HEK293 (cell line): ENCODE results near the gene KLK7.

Experiments
- CTCF ChIP-seq: fragments of 450-650 bp; formaldehyde crosslinking; IDR thresholded peaks from 2 replicates; pipeline ENCODE4 v1.5.1; 2016; ENCODE audit warnings: missing biosample characterization, missing genetic modification characterization
- EGR2 ChIP-seq: fragments of 450-650 bp; formaldehyde crosslinking; IDR thresholded peaks from 2 replicates; pipeline ENCODE4 v1.5.1; 2016; ENCODE audit warnings: low read depth, missing biosample characterization, missing genetic modification characterization
- GLI4 ChIP-seq: fragments of 450-650 bp; formaldehyde crosslinking; IDR thresholded peaks from 2 replicates; pipeline ENCODE4 v1.5.1; 2016; ENCODE audit warnings: missing biosample characterization, missing genetic modification characterization
- GLIS1 ChIP-seq: fragments of 450-650 bp; formaldehyde crosslinking; IDR thresholded peaks from 2 replicates; pipeline ENCODE4 v1.5.1; 2016; ENCODE audit warnings: missing biosample characterization, missing genetic modification characterization
- IKZF3 ChIP-seq: fragments of 450-650 bp; IDR thresholded peaks from 2 replicates; pipeline ENCODE4 v1.5.0; 2018; ENCODE audit warnings: missing biosample characterization, mild to moderate bottlenecking, missing genetic modification characterization, moderate library complexity
- KLF1 ChIP-seq: fragments of 450-650 bp; formaldehyde crosslinking; IDR thresholded peaks from 2 replicates; pipeline ENCODE4 v1.5.1; 2016; ENCODE audit warnings: missing biosample characterization, missing genetic modification characterization
- KLF16 ChIP-seq: fragments of 450-650 bp; formaldehyde crosslinking; IDR thresholded peaks from 2 replicates; pipeline ENCODE4 v1.5.1; 2017; ENCODE audit warnings: missing biosample characterization, missing genetic modification characterization
- KLF7 ChIP-seq: fragments of 450-650 bp; formaldehyde crosslinking; IDR thresholded peaks from 2 replicates; pipeline ENCODE4 v1.5.1; 2016; ENCODE audit warnings: missing biosample characterization, missing genetic modification characterization, borderline replicate concordance
- KLF8 ChIP-seq: fragments of 450-650 bp; formaldehyde crosslinking; IDR thresholded peaks from 2 replicates; pipeline ENCODE4 v1.5.1; 2016; ENCODE audit warnings: missing biosample characterization, missing genetic modification characterization
- SCRT1 ChIP-seq: fragments of 450-650 bp; formaldehyde crosslinking; IDR thresholded peaks from 2 replicates; pipeline ENCODE4 v1.5.1; 2016; ENCODE audit warnings: missing biosample characterization, missing genetic modification characterization, borderline replicate concordance
- SP2 ChIP-seq: fragments of 450-650 bp; formaldehyde crosslinking; IDR thresholded peaks from 2 replicates; pipeline ENCODE4 v1.5.1; 2016; ENCODE audit warnings: missing biosample characterization, missing genetic modification characterization
- SP7 ChIP-seq: fragments of 450-650 bp; formaldehyde crosslinking; IDR thresholded peaks from 2 replicates; pipeline ENCODE4 v1.5.1; 2016; ENCODE audit warnings: missing biosample characterization, missing genetic modification characterization
- TRIM28 ChIP-seq: IDR thresholded peaks from 2 replicates; pipeline ENCODE4 v1.6.1; 2011; ENCODE audit warnings: low read length, control low read depth, borderline replicate concordance
- ZBTB48 ChIP-seq: fragments of 450-650 bp; formaldehyde crosslinking; IDR thresholded peaks from 2 replicates; pipeline ENCODE4 v1.5.1; 2016; ENCODE audit warnings: missing biosample characterization, missing genetic modification characterization
- ZFHX2 ChIP-seq: fragments of 450-650 bp; formaldehyde crosslinking; conservative IDR thresholded peaks from 2 replicates; pipeline ENCODE4 v1.5.1; 2016; ENCODE audit warnings: missing biosample characterization, missing genetic modification characterization
- ZIC2 ChIP-seq: fragments of 450-650 bp; formaldehyde crosslinking; IDR thresholded peaks from 2 replicates; pipeline ENCODE4 v1.5.1; 2016; ENCODE audit warnings: missing biosample characterization, missing genetic modification characterization
- ZNF114 ChIP-seq: fragments of 450-650 bp; formaldehyde crosslinking; IDR thresholded peaks from 2 replicates; pipeline ENCODE4 v1.5.0; 2017; ENCODE audit warnings: missing biosample characterization, missing genetic modification characterization
- ZNF23 ChIP-seq: fragments of 450-650 bp; formaldehyde crosslinking; IDR thresholded peaks from 2 replicates; pipeline ENCODE4 v1.5.1; 2016; ENCODE audit warnings: missing biosample characterization, missing genetic modification characterization, borderline replicate concordance
- ZNF362 ChIP-seq: fragments of 450-650 bp; formaldehyde crosslinking; IDR thresholded peaks from 2 replicates; pipeline ENCODE4 v1.5.1; 2016; ENCODE audit warnings: missing biosample characterization, missing genetic modification characterization
- ZNF391 ChIP-seq: fragments of 450-650 bp; formaldehyde crosslinking; IDR thresholded peaks from 2 replicates; pipeline ENCODE4 v1.5.1; 2016; ENCODE audit warnings: low read depth, missing biosample characterization, missing genetic modification characterization, borderline replicate concordance
- ZNF423 ChIP-seq: fragments of 450-650 bp; formaldehyde crosslinking; IDR thresholded peaks from 2 replicates; pipeline ENCODE4 v1.5.1; 2016; ENCODE audit warnings: missing biosample characterization, missing genetic modification characterization
- ZNF488 ChIP-seq: fragments of 450-650 bp; formaldehyde crosslinking; IDR thresholded peaks from 2 replicates; pipeline ENCODE4 v1.5.1; 2016; ENCODE audit warnings: missing biosample characterization, missing genetic modification characterization
- ZNF580 ChIP-seq: fragments of 450-650 bp; formaldehyde crosslinking; IDR thresholded peaks from 2 replicates; pipeline ENCODE4 v1.5.1; 2016; ENCODE audit warnings: missing biosample characterization, missing genetic modification characterization
- ZNF596 ChIP-seq: fragments of 450-650 bp; IDR thresholded peaks from 2 replicates; pipeline ENCODE4 v1.5.0; 2018; ENCODE audit warnings: missing biosample characterization, mild to moderate bottlenecking, missing genetic modification characterization, moderate library complexity
- ZNF692 ChIP-seq: fragments of 450-650 bp; formaldehyde crosslinking; IDR thresholded peaks from 2 replicates; pipeline ENCODE4 v1.5.1; 2016; ENCODE audit warnings: missing biosample characterization, missing genetic modification characterization
- ZNF701 ChIP-seq: fragments of 450-650 bp; formaldehyde crosslinking; IDR thresholded peaks from 2 replicates; pipeline ENCODE4 v1.5.1; 2016; ENCODE audit warnings: missing biosample characterization, missing genetic modification characterization
- ZNF76 ChIP-seq: fragments of 450-650 bp; formaldehyde crosslinking; IDR thresholded peaks from 2 replicates; pipeline ENCODE4; 2016; ENCODE audit warnings: low read depth, missing biosample characterization, missing genetic modification characterization, borderline replicate concordance
- ZNF777 ChIP-seq: fragments of 450-650 bp; formaldehyde crosslinking; IDR thresholded peaks from 2 replicates; pipeline ENCODE4 v1.5.1; 2017; ENCODE audit warnings: missing biosample characterization, missing genetic modification characterization, borderline replicate concordance
- ZNF785 ChIP-seq: fragments of 450-650 bp; formaldehyde crosslinking; IDR thresholded peaks from 2 replicates; pipeline ENCODE4 v1.5.1; 2016; ENCODE audit warnings: missing biosample characterization, missing genetic modification characterization
- ZNF843 ChIP-seq: fragments of 450-650 bp; formaldehyde crosslinking; IDR thresholded peaks from 2 replicates; pipeline ENCODE4 v1.5.1; 2016; ENCODE audit warnings: missing biosample characterization, missing genetic modification characterization
- ZSCAN30 ChIP-seq: fragments of 450-650 bp; IDR thresholded peaks from 2 replicates; pipeline ENCODE4 v1.5.1; 2018; ENCODE audit warnings: missing biosample characterization, mild to moderate bottlenecking, missing genetic modification characterization, moderate library complexity
- ZXDB ChIP-seq: fragments of 450-650 bp; formaldehyde crosslinking; IDR thresholded peaks from 2 replicates; pipeline ENCODE4 v1.5.1; 2016; ENCODE audit warnings: missing biosample characterization, missing genetic modification characterization

KLK7 gene

GRCh38 chr19:51016798-51017683, 33.3 kb upstream of the KLK7 start (continued):
- TF ChIP-seq ZIC2 (tag by site-specific recombination): peak; percentile 81
- peak; percentile 96 for TF ChIP-seq ZNF777 (tag by site-specific recombination)
- 0 out of 2 replicates have a peak, but pooled peaks have one; percentile 14 for TF ChIP-seq ZNF596 (tag by site-specific recombination)
- TF ChIP-seq KLF8: peak; percentile 56; the same call in 1 of the 2 replicates
- peak; percentile 73 for TF ChIP-seq SP2 (tag by site-specific recombination)
- peak; percentile 71 for TF ChIP-seq IKZF3 (tag by site-specific recombination)
- 0 out of 2 replicates have a peak, but pooled peaks have one; percentile 29 for TF ChIP-seq KLF16 (tag by site-specific recombination)
- peak; percentile 94 for TF ChIP-seq ZFHX2 (tag by site-specific recombination)
- TF ChIP-seq ZNF692 (tag by site-specific recombination): peak; percentile 58
- TF ChIP-seq SCRT1 (tag by site-specific recombination): no peak
- TF ChIP-seq ZNF580 (tag by site-specific recombination): peak; percentile 30; the same call in 1 of the 2 replicates
- 0 out of 2 replicates have a peak, but pooled peaks have one; percentile 56 for TF ChIP-seq SP7 (tag by site-specific recombination)
- no peak for TF ChIP-seq TRIM28
- TF ChIP-seq ZNF701: no peak
- peak; percentile 96 for TF ChIP-seq CTCF
- TF ChIP-seq KLF7: peak; percentile 45; the same call in 1 of the 2 replicates
- TF ChIP-seq ZXDB (tag by site-specific recombination): no peak
- no peak for TF ChIP-seq ZNF488 (tag by site-specific recombination)
- TF ChIP-seq KLF1: peak; percentile 80
- TF ChIP-seq GLI4 (tag by site-specific recombination): 0 out of 2 replicates have a peak, but pooled peaks have one; percentile 39
- peak; percentile 89 for TF ChIP-seq ZBTB48 (tag by site-specific recombination)
- TF ChIP-seq ZNF76 (tag by site-specific recombination): peak; percentile 94
- 0 out of 2 replicates have a peak, but pooled peaks have one; percentile 22 for TF ChIP-seq ZNF843 (tag by site-specific recombination)
- TF ChIP-seq EGR2 (tag by site-specific recombination): peak; percentile 90
- TF ChIP-seq ZNF785: peak; percentile 85; the same call in 1 of the 2 replicates
- 0 out of 2 replicates have a peak, but pooled peaks have one; percentile 32 for TF ChIP-seq ZNF391 (tag by site-specific recombination)
- TF ChIP-seq ZNF114 (tag by site-specific recombination): no peak
- peak; percentile 98 for TF ChIP-seq GLIS1 (tag by site-specific recombination)
- peak; percentile 91 for TF ChIP-seq ZNF423 (tag by site-specific recombination)
- TF ChIP-seq ZNF23: no peak
- no peak; the same call in 1 of the 2 replicates for TF ChIP-seq ZNF362 (tag by site-specific recombination)
- TF ChIP-seq ZSCAN30 (tag by site-specific recombination): peak; percentile 69; the same call in 1 of the 2 replicates
